SU-DHL-6 (cell line): ENCODE results near the gene UTP20.
"Not testable (repeated sequence)": the region's sequence is repeated elsewhere in the genome, so short reads cannot be mapped to it uniquely, and the experiment has no call there.

ENCODE experiments used
- H2AFZ ChIP-seq: fragments of 200-600 bp; sonication (generic); 2 replicates; pipeline ENCODE4 v1.6.1; 2014; ENCODE audit warnings: low read depth, mild to moderate bottlenecking, moderate library complexity, mixed read lengths, antibody characterized with exemption, low read length; ENCODE audit not compliant: severe bottlenecking
- H3F3A ChIP-seq: fragments of 200-600 bp; shearing (Covaris generic); 2 replicates; pipeline ENCODE4 v1.6.0; 2016; ENCODE audit warnings: antibody characterized with exemption, mild to moderate bottlenecking; ENCODE audit not compliant: insufficient read depth
- H3K27ac ChIP-seq: fragments of 200-600 bp; sonication (generic); 2 replicates; pipeline ENCODE4 v1.5.1; 2016; ENCODE audit warnings: low read depth, mild to moderate bottlenecking, low read length, moderate library complexity, mixed read lengths
- H3K27me3 ChIP-seq: fragments of 200-600 bp; sonication (generic), shearing (Covaris generic); 2 replicates; pipeline ENCODE4 v1.6.0; 2014; ENCODE audit warnings: mild to moderate bottlenecking, low read length
- H3K36me3 ChIP-seq: fragments of 200-600 bp; sonication (generic); 2 replicates; pipeline ENCODE4 v1.6.1; 2014; ENCODE audit warnings: mild to moderate bottlenecking, low read length, mixed read lengths
- H3K4me2 ChIP-seq: fragments of 300-600, 200-600 bp; shearing (Covaris generic), sonication (generic); 2 replicates; pipeline ENCODE4 v1.6.0; 2014; ENCODE audit warnings: low read length, low read depth, mild to moderate bottlenecking; ENCODE audit not compliant: poor library complexity, severe bottlenecking
- H3K4me3 ChIP-seq: fragments of 200-600 bp; sonication (generic); 2 replicates; pipeline ENCODE4 v1.5.1; 2014; ENCODE audit warnings: antibody characterized with exemption, low read length, mild to moderate bottlenecking, mixed read lengths; ENCODE audit not compliant: insufficient read depth, poor library complexity, severe bottlenecking
- H3K79me2 ChIP-seq: fragments of 200-600 bp; sonication (generic); 2 replicates; pipeline ENCODE4 v1.6.1; 2014; ENCODE audit warnings: mild to moderate bottlenecking, low read length, moderate library complexity; ENCODE audit not compliant: insufficient read depth
- H3K9ac ChIP-seq: fragments of 200-600 bp; sonication (generic); 2 replicates; pipeline ENCODE4 v1.7.0; 2014; ENCODE audit warnings: mild to moderate bottlenecking, low read length
- H3K9me2 ChIP-seq: fragments of 200-600 bp; sonication (generic); replicated peaks from 2 replicates; pipeline ENCODE4 v1.6.1; 2014; ENCODE audit warnings: low read length; ENCODE audit not compliant: insufficient read depth
- H3K9me3 ChIP-seq: fragments of 200-600 bp; sonication (generic); 2 replicates; pipeline ENCODE4 v1.6.1; 2014; ENCODE audit warnings: low read length, mixed read lengths; ENCODE audit not compliant: insufficient read depth
- H4K20me1 ChIP-seq: fragments of 200-600 bp; sonication (generic); 2 replicates; pipeline ENCODE4 v1.6.1; 2014; ENCODE audit warnings: low read depth, mild to moderate bottlenecking, antibody characterized with exemption, low read length, moderate library complexity, mixed read lengths
- EZH2phosphoT487 ChIP-seq: fragments of 200-600 bp; sonication (generic), shearing (Covaris generic); conservative IDR thresholded peaks from 2 replicates; pipeline ENCODE4 v1.6.1; 2018; ENCODE audit warnings: mild to moderate bottlenecking, antibody characterized with exemption, low read length, moderate library complexity, mixed read lengths
- TF ChIP-seq, protein P1 (sequence below): fragments of 200-600 bp; sonication (generic); IDR thresholded peaks from one replicate; pipeline ENCODE4 v1.5.1; 2017; ENCODE audit warnings: antibody characterized with exemption, mild to moderate bottlenecking, low read length, moderate library complexity; ENCODE audit not compliant: insufficient read depth, poor library complexity, severe bottlenecking

The UTP20 gene

DNA sequence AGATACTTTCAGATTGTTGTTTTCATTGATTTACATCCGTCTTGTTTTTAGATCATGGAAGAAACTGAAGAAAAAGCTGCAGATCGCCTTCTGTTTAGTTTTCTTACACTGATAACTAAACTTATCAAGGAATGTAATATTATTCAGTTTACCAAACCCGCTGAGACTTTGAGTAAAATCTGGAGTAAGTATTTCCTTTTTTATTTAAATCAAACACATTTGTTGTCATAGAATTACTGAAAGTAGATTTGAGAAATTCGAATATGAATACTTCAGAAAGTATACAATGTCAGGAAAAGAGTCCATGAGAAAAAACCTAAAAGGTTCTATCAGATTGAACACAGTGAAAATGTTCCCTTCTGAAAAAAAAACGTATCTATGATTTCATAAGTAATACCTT, 95.7 kb downstream of the UTP20 start:
- Histone ChIP-seq H3K9me2 (no peaks in the 10 kb centered on the region), H3K4me2 (no peak overlapping the region), H4K20me1 (no peaks in the 10 kb centered on the region), H3K9me3 (no peaks in the 10 kb centered on the region), H3K79me2 (no peaks in the 10 kb centered on the region), H3K27me3 (no peaks in the 10 kb centered on the region), H3K9ac (no peak overlapping the region), H3K4me3 (no peak overlapping the region), H3F3A (no peaks in the 10 kb centered on the region; the same call in 1 of the 2 replicates), H2AFZ (no peak overlapping the region), H3K27ac (no peak overlapping the region), H3K36me3 (peaks cover 13% of the 10 kb centered on the region; the same call in 1 of the 2 replicates)
- TF ChIP-seq EZH2phosphoT487: no peak
- TF ChIP-seq, protein P1, sequence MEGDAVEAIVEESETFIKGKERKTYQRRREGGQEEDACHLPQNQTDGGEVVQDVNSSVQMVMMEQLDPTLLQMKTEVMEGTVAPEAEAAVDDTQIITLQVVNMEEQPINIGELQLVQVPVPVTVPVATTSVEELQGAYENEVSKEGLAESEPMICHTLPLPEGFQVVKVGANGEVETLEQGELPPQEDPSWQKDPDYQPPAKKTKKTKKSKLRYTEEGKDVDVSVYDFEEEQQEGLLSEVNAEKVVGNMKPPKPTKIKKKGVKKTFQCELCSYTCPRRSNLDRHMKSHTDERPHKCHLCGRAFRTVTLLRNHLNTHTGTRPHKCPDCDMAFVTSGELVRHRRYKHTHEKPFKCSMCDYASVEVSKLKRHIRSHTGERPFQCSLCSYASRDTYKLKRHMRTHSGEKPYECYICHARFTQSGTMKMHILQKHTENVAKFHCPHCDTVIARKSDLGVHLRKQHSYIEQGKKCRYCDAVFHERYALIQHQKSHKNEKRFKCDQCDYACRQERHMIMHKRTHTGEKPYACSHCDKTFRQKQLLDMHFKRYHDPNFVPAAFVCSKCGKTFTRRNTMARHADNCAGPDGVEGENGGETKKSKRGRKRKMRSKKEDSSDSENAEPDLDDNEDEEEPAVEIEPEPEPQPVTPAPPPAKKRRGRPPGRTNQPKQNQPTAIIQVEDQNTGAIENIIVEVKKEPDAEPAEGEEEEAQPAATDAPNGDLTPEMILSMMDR: no peak

DNA sequence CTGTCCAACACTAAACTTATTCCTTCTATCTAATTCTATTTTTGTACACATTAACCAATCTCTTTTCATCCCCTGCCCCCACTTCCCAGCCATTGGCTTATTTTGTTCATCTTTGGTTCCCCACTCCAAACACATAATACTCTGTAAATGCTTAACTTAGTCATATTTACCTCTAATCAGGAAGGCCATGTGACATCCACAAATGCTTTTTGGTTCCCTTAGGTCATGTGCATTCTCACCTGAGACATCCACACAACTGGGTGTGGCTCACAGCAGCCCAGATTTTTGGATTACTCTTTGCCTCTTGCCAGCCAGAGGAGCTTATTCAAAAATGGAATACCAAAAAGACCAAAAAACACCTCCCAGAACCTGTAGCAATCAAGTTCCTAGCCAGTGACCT, 99.2 kb downstream of the UTP20 start:
- no peak overlapping the region for H2AFZ ChIP-seq
- no peak overlapping the region for H3K4me2 ChIP-seq
- no peaks in the 10 kb centered on the region for H3K27me3 ChIP-seq
- TF ChIP-seq, protein P1: no peak
- TF ChIP-seq EZH2phosphoT487: no peak
- no peaks in the 10 kb centered on the region for H4K20me1 ChIP-seq
- no peaks in the 10 kb centered on the region for H3K9me3 ChIP-seq
- H3K4me3 ChIP-seq: no peak overlapping the region
- H3F3A ChIP-seq: no peaks in the 10 kb centered on the region; the same call in 1 of the 2 replicates
- no peaks in the 10 kb centered on the region for H3K9me2 ChIP-seq
- no peak overlapping the region for H3K9ac ChIP-seq
- H3K79me2 ChIP-seq: no peaks in the 10 kb centered on the region
- H3K27ac ChIP-seq: no peak overlapping the region
- peaks cover 15% of the 10 kb centered on the region; the same call in 1 of the 2 replicates for H3K36me3 ChIP-seq

DNA sequence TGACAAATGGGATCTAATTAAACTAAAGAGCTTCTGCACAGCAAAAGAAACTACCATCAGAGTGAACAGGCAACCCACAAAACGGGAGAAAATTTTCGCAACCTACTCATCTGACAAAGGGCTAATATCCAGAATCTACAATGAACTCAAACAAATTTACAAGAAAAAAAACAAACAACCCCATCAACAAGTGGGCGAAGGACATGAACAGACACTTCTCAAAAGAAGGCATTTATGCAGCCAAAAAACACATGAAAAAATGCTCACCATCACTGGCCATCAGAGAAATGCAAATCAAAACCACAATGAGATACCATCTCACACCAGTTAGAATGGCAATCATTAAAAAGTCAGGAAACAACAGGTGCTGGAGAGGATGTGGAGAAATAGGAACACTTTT, 111.3 kb downstream of the UTP20 start:
- not testable (repeated sequence) for H3F3A ChIP-seq, H3K4me2 ChIP-seq, H4K20me1 ChIP-seq, H2AFZ ChIP-seq, H3K9me3 ChIP-seq, H3K9me2 ChIP-seq, H3K79me2 ChIP-seq, H3K9ac ChIP-seq, H3K4me3 ChIP-seq, H3K27me3 ChIP-seq, H3K27ac ChIP-seq
- peaks cover 29% of the 10 kb centered on the region for H3K36me3 ChIP-seq

DNA sequence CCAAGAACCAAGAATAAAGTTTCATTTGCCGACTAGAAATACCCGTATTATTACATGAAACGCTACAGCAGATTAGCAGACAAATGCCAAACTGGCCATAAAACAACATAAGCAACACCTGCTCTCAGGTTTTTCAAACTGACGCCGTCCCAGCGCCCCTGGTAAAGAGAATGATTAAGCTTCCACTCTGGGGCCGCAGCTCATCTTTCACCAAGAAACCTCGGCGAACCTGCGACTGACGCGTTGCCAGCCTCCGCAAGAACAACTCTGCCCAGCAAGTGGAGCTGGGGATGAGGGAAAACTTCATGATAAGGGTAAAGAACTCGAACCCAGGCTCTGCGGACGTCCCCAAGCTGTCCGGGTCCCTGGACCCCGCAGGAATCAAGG, 127.1 kb downstream of the UTP20 start:
- no peaks in the 10 kb centered on the region for H3K27me3 ChIP-seq
- 0 out of 2 replicates have a peak overlapping the region, but pooled peaks have one; percentile 22 for H3K27ac ChIP-seq
- H4K20me1 ChIP-seq: no peaks in the 10 kb centered on the region
- peak overlapping the region; percentile 84 for H3K9ac ChIP-seq
- peak overlapping the region; percentile 94 for H3K4me2 ChIP-seq
- TF ChIP-seq, protein P1: no peak
- TF ChIP-seq EZH2phosphoT487: no peak
- H3K9me2 ChIP-seq: no peaks in the 10 kb centered on the region
- H3F3A ChIP-seq: no peaks in the 10 kb centered on the region; the same call in 1 of the 2 replicates
- no peaks in the 10 kb centered on the region for H3K9me3 ChIP-seq
- peaks cover 39% of the 10 kb centered on the region for H3K79me2 ChIP-seq
- no peaks in the 10 kb centered on the region for H3K36me3 ChIP-seq
- H3K4me3 ChIP-seq: peak overlapping the region; percentile 99
- H2AFZ ChIP-seq: peak overlapping the region; percentile 90
